PFSK-1 (cell line): ENCODE measurements around the gene HS3ST4.

Source experiments
- FOXP2 ChIP-seq: optimal IDR thresholded peaks from 2 replicates; pipeline ENCODE3; 2011; ENCODE audit warnings: borderline replicate concordance, control low read depth, inconsistent platforms; ENCODE audit not compliant: insufficient read depth; ENCODE audit errors: extremely low read length, extremely low read depth
- POLR2AphosphoS5 ChIP-seq: IDR thresholded peaks from 2 replicates; pipeline ENCODE4 v1.6.1; 2012; ENCODE audit warnings: low read depth, mild to moderate bottlenecking, control low read depth, low read length, moderate library complexity
- SIN3A ChIP-seq: IDR thresholded peaks from 2 replicates; pipeline ENCODE4 v1.6.1; 2012; ENCODE audit warnings: mild to moderate bottlenecking, low read length, moderate library complexity, borderline replicate concordance; ENCODE audit not compliant: insufficient read depth
- TAF1 ChIP-seq: IDR thresholded peaks from 2 replicates; pipeline ENCODE4 v1.6.1; 2012; ENCODE audit warnings: low read length, control low read depth, borderline replicate concordance; ENCODE audit not compliant: insufficient read depth
- TF ChIP-seq, protein P1 (sequence below), 2 experiments: IDR thresholded peaks; 2 replicates each; pipeline versions ENCODE4 v1.6.1 to v1.8.0; 2011 to 2012; ENCODE audit warnings: low read depth in 2 of 2, low read length in 2 of 2, control low read depth in 1 of 2, inconsistent platforms in 1 of 2, mild to moderate bottlenecking in 1 of 2, moderate library complexity in 1 of 2; ENCODE audit not compliant: insufficient read depth in 1 of 2

Gene HS3ST4

GRCh38 chr16:26041952-26042668 is 350.4 kb downstream of the HS3ST4 start:
- TF ChIP-seq, protein P1, sequence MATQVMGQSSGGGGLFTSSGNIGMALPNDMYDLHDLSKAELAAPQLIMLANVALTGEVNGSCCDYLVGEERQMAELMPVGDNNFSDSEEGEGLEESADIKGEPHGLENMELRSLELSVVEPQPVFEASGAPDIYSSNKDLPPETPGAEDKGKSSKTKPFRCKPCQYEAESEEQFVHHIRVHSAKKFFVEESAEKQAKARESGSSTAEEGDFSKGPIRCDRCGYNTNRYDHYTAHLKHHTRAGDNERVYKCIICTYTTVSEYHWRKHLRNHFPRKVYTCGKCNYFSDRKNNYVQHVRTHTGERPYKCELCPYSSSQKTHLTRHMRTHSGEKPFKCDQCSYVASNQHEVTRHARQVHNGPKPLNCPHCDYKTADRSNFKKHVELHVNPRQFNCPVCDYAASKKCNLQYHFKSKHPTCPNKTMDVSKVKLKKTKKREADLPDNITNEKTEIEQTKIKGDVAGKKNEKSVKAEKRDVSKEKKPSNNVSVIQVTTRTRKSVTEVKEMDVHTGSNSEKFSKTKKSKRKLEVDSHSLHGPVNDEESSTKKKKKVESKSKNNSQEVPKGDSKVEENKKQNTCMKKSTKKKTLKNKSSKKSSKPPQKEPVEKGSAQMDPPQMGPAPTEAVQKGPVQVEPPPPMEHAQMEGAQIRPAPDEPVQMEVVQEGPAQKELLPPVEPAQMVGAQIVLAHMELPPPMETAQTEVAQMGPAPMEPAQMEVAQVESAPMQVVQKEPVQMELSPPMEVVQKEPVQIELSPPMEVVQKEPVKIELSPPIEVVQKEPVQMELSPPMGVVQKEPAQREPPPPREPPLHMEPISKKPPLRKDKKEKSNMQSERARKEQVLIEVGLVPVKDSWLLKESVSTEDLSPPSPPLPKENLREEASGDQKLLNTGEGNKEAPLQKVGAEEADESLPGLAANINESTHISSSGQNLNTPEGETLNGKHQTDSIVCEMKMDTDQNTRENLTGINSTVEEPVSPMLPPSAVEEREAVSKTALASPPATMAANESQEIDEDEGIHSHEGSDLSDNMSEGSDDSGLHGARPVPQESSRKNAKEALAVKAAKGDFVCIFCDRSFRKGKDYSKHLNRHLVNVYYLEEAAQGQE (IDR thresholded peaks at IDR 0.05; ENCODE audit: insufficient read depth in 1 of 2, low read depth in 2 of 2, low read length in 2 of 2), result no peak
- no peak for TF ChIP-seq TAF1
- TF ChIP-seq SIN3A, result no peak
- TF ChIP-seq FOXP2, result no peak
- no peak for TF ChIP-seq POLR2AphosphoS5

- TF ChIP-seq, protein P1 (IDR thresholded peaks at IDR 0.05; ENCODE audit: insufficient read depth in 1 of 2, low read depth in 2 of 2, low read length in 2 of 2), result no peak
- TF ChIP-seq TAF1, result no peak
- no peak for TF ChIP-seq POLR2AphosphoS5
- TF ChIP-seq FOXP2, result no peak
- no peak for TF ChIP-seq SIN3A
Observed at GRCh38 chr16:26050472-26050871, 358.7 kb downstream of the HS3ST4 start.

DNA sequence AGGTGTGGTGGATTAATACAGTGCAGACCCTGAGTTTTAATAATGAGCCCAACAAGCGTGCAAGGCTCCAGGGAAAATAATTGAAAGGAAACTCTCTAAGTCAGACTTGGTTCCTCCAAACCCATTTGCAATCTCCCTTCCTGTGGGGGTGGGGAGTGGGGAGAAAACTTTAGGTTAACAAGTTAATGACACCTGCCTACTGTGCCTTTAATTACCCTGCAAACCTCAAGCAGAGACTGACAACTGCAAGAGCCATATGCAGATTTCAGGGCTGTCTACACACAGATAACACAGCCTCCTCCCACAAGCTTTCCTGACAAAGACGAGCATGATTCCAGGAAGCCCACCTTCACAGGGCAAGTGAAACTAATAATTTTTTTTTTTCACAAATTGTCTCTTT is 359.3 kb downstream of the HS3ST4 start:
- TF ChIP-seq POLR2AphosphoS5 (no peak), TAF1 (no peak), SIN3A (no peak), FOXP2 (no peak)
- TF ChIP-seq, protein P1 (IDR thresholded peaks at IDR 0.05; ENCODE audit: insufficient read depth in 1 of 2, low read depth in 2 of 2, low read length in 2 of 2), result no peak

- TF ChIP-seq POLR2AphosphoS5 (no peak), SIN3A (no peak), FOXP2 (no peak)
Observed at GRCh38 chr16:26053889-26054288, 362.1 kb downstream of the HS3ST4 start.

DNA sequence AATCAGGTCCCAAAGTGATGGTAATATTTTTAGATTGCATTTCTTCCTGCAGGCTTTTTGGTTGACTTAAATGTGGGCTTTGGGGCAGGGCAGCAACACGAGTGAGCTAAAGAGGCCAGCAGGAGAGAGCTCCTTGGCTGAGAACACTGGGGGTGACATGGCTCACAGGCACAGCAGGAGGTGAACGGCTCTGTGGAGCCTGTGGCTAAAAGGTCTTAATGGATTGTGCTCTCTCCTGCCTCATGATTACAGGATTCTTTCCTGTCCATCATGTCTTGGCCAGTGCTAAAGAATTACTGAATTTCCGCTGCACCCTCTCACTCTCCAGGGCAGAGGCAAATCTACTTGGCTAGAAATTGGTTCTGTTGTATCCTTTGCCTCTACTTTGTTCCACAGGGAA is 366.6 kb downstream of the HS3ST4 start:
- TF ChIP-seq FOXP2, result no peak
- no peak for TF ChIP-seq POLR2AphosphoS5
- TF ChIP-seq SIN3A, result no peak
- TF ChIP-seq, protein P1 (IDR thresholded peaks at IDR 0.05; ENCODE audit: insufficient read depth in 1 of 2, low read depth in 2 of 2, low read length in 2 of 2), result no peak
- no peak for TF ChIP-seq TAF1
